ENCODE results near the gene HPSE.

HPSE gene

GRCh38 chr4:83334425-83335241 is at the start of gene HPSE:
Gene HPSE, minus strand, starts transcription at chr4:83334848. Its CDS starts 66 bp downstream, at chr4:83334782.
- peaks cover 3% of the 10 kb centered on the region; the same call in 1 of the 2 replicates for H3K27me3 ChIP-seq (ENCODE audit: low read depth, low read length)
- peak within 1 kb of the TSS; percentile 52 for H3K4me2 ChIP-seq (ENCODE audit: low read length)

GRCh38 chr4:83382850-83383249 is 48.2 kb upstream of the HPSE start:
- H3K9me3 ChIP-seq (ENCODE audit: insufficient read depth, low read length): peaks cover 8% of the 10 kb centered on the region; the same call in 1 of the 2 replicates
- TF ChIP-seq CTCF (IDR thresholded peaks at IDR 0.05; ENCODE audit: low read depth, low read length) (no peak), EZH2phosphoT487 (IDR thresholded peaks at IDR 0.05; ENCODE audit: low read depth) (no peak)
- H3K4me1 ChIP-seq (ENCODE audit: low read length): no peaks in the 10 kb centered on the region
- H3K27ac ChIP-seq (ENCODE audit: low read length): no peak overlapping the region
- H3K4me3 ChIP-seq (ENCODE audit: low read length): no peak overlapping the region
- no peaks in the 10 kb centered on the region for H3K27me3 ChIP-seq (ENCODE audit: low read depth, low read length)
- H3K4me2 ChIP-seq (ENCODE audit: low read length): no peak overlapping the region
- no peaks in the 10 kb centered on the region for H3K79me2 ChIP-seq (ENCODE audit: low read length)
- H4K20me1 ChIP-seq (ENCODE audit: insufficient read depth, low read length): no peaks in the 10 kb centered on the region
- peaks cover 8% of the 10 kb centered on the region for H3K36me3 ChIP-seq (replicated peaks; ENCODE audit: low read depth, low read length)
- H2AFZ ChIP-seq (ENCODE audit: low read depth, low read length): no peak overlapping the region
- H3K9ac ChIP-seq (ENCODE audit: low read length): no peak overlapping the region

More at GRCh38 chr4:83334425-83335241, at the start of gene HPSE:
- Histone ChIP-seq H2AFZ (ENCODE audit: low read depth, low read length) (0 out of 2 replicates have a peak within 1 kb of the TSS, but pooled peaks have one; percentile 23), H3K27ac (ENCODE audit: low read length) (no peak within 1 kb of the TSS), H3K9me3 (ENCODE audit: insufficient read depth, low read length) (peaks cover 5% of the 10 kb centered on the region), H3K4me3 (ENCODE audit: low read length) (peak within 1 kb of the TSS; percentile 57), H3K9ac (ENCODE audit: low read length) (no peak within 1 kb of the TSS), H3K36me3 (replicated peaks; ENCODE audit: low read depth, low read length) (no peaks in the 10 kb centered on the region), H3K4me1 (ENCODE audit: low read length) (no peaks in the 10 kb centered on the region), H3K79me2 (ENCODE audit: low read length) (no peaks in the 10 kb centered on the region), H4K20me1 (ENCODE audit: insufficient read depth, low read length) (no peaks in the 10 kb centered on the region)
- TF ChIP-seq EZH2phosphoT487 (IDR thresholded peaks at IDR 0.05; ENCODE audit: low read depth) (no peak), CTCF (IDR thresholded peaks at IDR 0.05; ENCODE audit: low read depth, low read length) (no peak)

GRCh38 chr4:83381173-83381572 is 46.5 kb upstream of the HPSE start:
- Histone ChIP-seq H3K4me3 (ENCODE audit: low read length) (no peak overlapping the region), H4K20me1 (ENCODE audit: insufficient read depth, low read length) (no peaks in the 10 kb centered on the region), H3K4me2 (ENCODE audit: low read length) (no peak overlapping the region), H3K4me1 (ENCODE audit: low read length) (no peaks in the 10 kb centered on the region), H3K79me2 (ENCODE audit: low read length) (no peaks in the 10 kb centered on the region), H3K36me3 (replicated peaks; ENCODE audit: low read depth, low read length) (peaks cover 8% of the 10 kb centered on the region), H3K27ac (ENCODE audit: low read length) (no peak overlapping the region), H3K9me3 (ENCODE audit: insufficient read depth, low read length) (peaks cover 13% of the 10 kb centered on the region; the same call in 1 of the 2 replicates), H2AFZ (ENCODE audit: low read depth, low read length) (no peak overlapping the region), H3K27me3 (ENCODE audit: low read depth, low read length) (no peaks in the 10 kb centered on the region), H3K9ac (ENCODE audit: low read length) (no peak overlapping the region)
- TF ChIP-seq EZH2phosphoT487 (IDR thresholded peaks at IDR 0.05; ENCODE audit: low read depth) (no peak), CTCF (IDR thresholded peaks at IDR 0.05; ENCODE audit: low read depth, low read length) (no peak)

- no peaks in the 10 kb centered on the region for H3K79me2 ChIP-seq (ENCODE audit: low read length)
- TF ChIP-seq EZH2phosphoT487 (IDR thresholded peaks at IDR 0.05; ENCODE audit: low read depth): no peak
- TF ChIP-seq CTCF (IDR thresholded peaks at IDR 0.05; ENCODE audit: low read depth, low read length): no peak
- H3K36me3 ChIP-seq (replicated peaks; ENCODE audit: low read depth, low read length): peaks cover 8% of the 10 kb centered on the region
- no peak overlapping the region for H3K4me3 ChIP-seq (ENCODE audit: low read length)
- no peaks in the 10 kb centered on the region for H4K20me1 ChIP-seq (ENCODE audit: insufficient read depth, low read length)
- no peak overlapping the region for H3K27ac ChIP-seq (ENCODE audit: low read length)
- no peak overlapping the region for H2AFZ ChIP-seq (ENCODE audit: low read depth, low read length)
- H3K9ac ChIP-seq (ENCODE audit: low read length): no peak overlapping the region
- no peak overlapping the region for H3K4me2 ChIP-seq (ENCODE audit: low read length)
- H3K27me3 ChIP-seq (ENCODE audit: low read depth, low read length): no peaks in the 10 kb centered on the region
- H3K4me1 ChIP-seq (ENCODE audit: low read length): no peaks in the 10 kb centered on the region
- H3K9me3 ChIP-seq (ENCODE audit: insufficient read depth, low read length): peaks cover 13% of the 10 kb centered on the region; the same call in 1 of the 2 replicates
Measured at GRCh38 chr4:83378419-83378818, 43.8 kb upstream of the HPSE start.

All from OCI-LY3 (cell line).